Keratinocyte (primary cell): ENCODE measurements around the gene TELO2. TPM values are rescaled to one million over a fixed set of nuclear protein-coding genes. Genes with fewer than 3 reads are reported as not detected.
A peak's percentile ranks its signal among the peaks of the same experiment; 100 is the strongest.

Experiments
- DNase-seq: peaks from one replicate; pipeline ENCODE4 v3.0.0-alpha.2; 2011; ENCODE audit warnings: low read depth, missing footprints, low spot score
- FAIRE-seq: peaks from 2 replicates; lab custom pipeline; 2011; peaks lifted over from hg19 to GRCh38; lab: Jason Lieb, UNC
- H2AFZ ChIP-seq: 2 replicates; pipeline ENCODE4 v1.6.0; 2012; ENCODE audit warnings: low read length, control low read depth, inconsistent platforms; ENCODE audit not compliant: control insufficient read depth
- H3K27ac ChIP-seq: 2 replicates; pipeline ENCODE4 v1.5.1; 2011; ENCODE audit warnings: low read length; ENCODE audit not compliant: control insufficient read depth, insufficient read depth
- H3K27me3 ChIP-seq: 3 replicates; pipeline ENCODE4 v1.6.0; 2011; ENCODE audit warnings: low read length; ENCODE audit not compliant: control insufficient read depth, insufficient read depth; ENCODE audit errors: extremely low read depth
- H3K36me3 ChIP-seq, 2 experiments: 2 replicates in 1 of 2; 3 replicates in 1 of 2; pipeline ENCODE4 v1.5.1; 2011; ENCODE audit warnings: low read length in 2 of 2, mild to moderate bottlenecking in 1 of 2; ENCODE audit not compliant: control insufficient read depth in 2 of 2, insufficient read depth in 2 of 2; ENCODE audit errors: extremely low read depth in 1 of 2
- H3K4me1 ChIP-seq: 3 replicates; pipeline ENCODE4 v1.5.1; 2011; ENCODE audit warnings: low read length; ENCODE audit not compliant: control insufficient read depth, insufficient read depth; ENCODE audit errors: extremely low read depth
- H3K4me2 ChIP-seq: 3 replicates; pipeline ENCODE4 v1.6.0; 2011; ENCODE audit warnings: low read depth, low read length; ENCODE audit not compliant: control insufficient read depth, insufficient read depth; ENCODE audit errors: extremely low read depth
- H3K4me3 ChIP-seq, 3 experiments: fragments of 200-600 bp in 1 of 3; sonication (generic) in 1 of 3; 2 replicates in 2 of 3; 3 replicates in 1 of 3; pipeline ENCODE4 v1.5.1; 2011 to 2016; ENCODE audit warnings: low read length in 3 of 3, mild to moderate bottlenecking in 3 of 3, control low read depth in 2 of 3, inconsistent platforms in 1 of 3, low read depth in 1 of 3, mixed read lengths in 1 of 3, mixed run types in 1 of 3, moderate library complexity in 1 of 3; ENCODE audit not compliant: control insufficient read depth in 2 of 3, insufficient read depth in 2 of 3; ENCODE audit errors: extremely low read depth in 1 of 3
- H3K79me2 ChIP-seq: 2 replicates; pipeline ENCODE4 v1.6.0; 2012; ENCODE audit warnings: low read length; ENCODE audit not compliant: control insufficient read depth, insufficient read depth
- H3K9ac ChIP-seq: 3 replicates; pipeline ENCODE4 v1.6.0; 2011; ENCODE audit warnings: low read length; ENCODE audit not compliant: control insufficient read depth, insufficient read depth; ENCODE audit errors: extremely low read depth
- H3K9me1 ChIP-seq: 3 replicates; pipeline ENCODE4 v1.6.0; 2011; ENCODE audit warnings: low read length; ENCODE audit not compliant: control insufficient read depth, insufficient read depth; ENCODE audit errors: extremely low read depth
- H3K9me3 ChIP-seq: 2 replicates; pipeline ENCODE4 v1.5.1; 2012; ENCODE audit warnings: low read depth, low read length; ENCODE audit not compliant: control insufficient read depth
- H4K20me1 ChIP-seq: 3 replicates; pipeline ENCODE4 v1.6.0; 2011; ENCODE audit warnings: low read length; ENCODE audit not compliant: control insufficient read depth, insufficient read depth; ENCODE audit errors: extremely low read depth
- CTCF ChIP-seq, 3 experiments: IDR thresholded peaks in 1 of 3; conservative IDR thresholded peaks in 1 of 3; optimal IDR thresholded peaks in 1 of 3; 2 replicates in 2 of 3; 3 replicates in 1 of 3; pipeline versions ENCODE3 to v1.5.1; 2011; ENCODE audit warnings: low read length in 3 of 3, mild to moderate bottlenecking in 3 of 3, moderate library complexity in 2 of 3, control low read depth in 1 of 3, inconsistent platforms in 1 of 3; ENCODE audit not compliant: insufficient read depth in 2 of 3; ENCODE audit errors: extremely low read depth in 1 of 3
- EZH2 ChIP-seq: IDR thresholded peaks from one replicate; pipeline ENCODE4 v1.6.1; 2012; ENCODE audit warnings: inconsistent platforms, mild to moderate bottlenecking, low read length, moderate library complexity
- dilution Hi-C: fragments of 300-500 bp; cut with MboI; formaldehyde crosslinking; loops from one replicate; pipeline ENCODE4 v1.7.0; 2020; ENCODE audit warnings: low sequenced_read_pairs; ENCODE audit not compliant: extremely low pct_ligation_motif_present
- polyA plus RNA-seq, 5 experiments: library from polyadenylated mRNA; depleted of rRNA in 3 of 5; stranded (reverse) in 3 of 5; stranded (forward) in 1 of 5; unstranded in 1 of 5; fragments of >200 nt; gene quantifications; 1 replicate in 1 of 5; 2 replicates in 3 of 5; 3 replicates in 1 of 5; pipeline versions ENCODE4 v1.2.1 to v1.2.3, GENCODE V29; 2011 to 2012; ENCODE audit warnings: missing spikeins in 2 of 5, low read depth in 1 of 5, low replicate concordance in 1 of 5

The TELO2 gene
- polyA plus RNA-seq, 1 donor (not counting 4 experiments of a cell fraction or from before 2014, with no cell fraction given) = 7.9 TPM

- FAIRE-seq (no peak), DNase-seq (no peak)
- peaks cover 49% of the 10 kb centered on the region for H3K4me1 ChIP-seq
Measured at GRCh38 chr16:1528921-1529537, 35.9 kb downstream of the TELO2 start.

GRCh38 chr16:1530349-1530882 is 37.3 kb downstream of the TELO2 start:
- peak overlapping the region in 1 of 3 experiments; percentile 11 for H3K4me3 ChIP-seq
- peak overlapping the region; percentile 39 for H3K27ac ChIP-seq
- dilution Hi-C loops = no loop called here
- H3K9ac ChIP-seq = peak overlapping the region; percentile 37
- peak; percentile 81 for DNase-seq
- H3K9me1 ChIP-seq = no peaks in the 10 kb centered on the region
- H3K36me3 ChIP-seq = no peaks in the 10 kb centered on the region
- TF ChIP-seq CTCF (optimal IDR thresholded peaks at IDR 0.05 in 1 of 3, IDR thresholded peaks at IDR 0.05 in 1 of 3, conservative IDR thresholded peaks at IDR 0.05 in 1 of 3; ENCODE audit: extremely low read depth in 1 of 3, insufficient read depth in 2 of 3, low read length in 3 of 3) (no peak), EZH2 (no peak)
- no peaks in the 10 kb centered on the region for H3K9me3 ChIP-seq
- H3K79me2 ChIP-seq = no peaks in the 10 kb centered on the region
- FAIRE-seq = peak; percentile 62
- H3K4me2 ChIP-seq = peak overlapping the region; percentile 75
- H3K4me1 ChIP-seq = peaks cover 49% of the 10 kb centered on the region
- peak overlapping the region; percentile 53 for H2AFZ ChIP-seq
- peaks cover 6% of the 10 kb centered on the region for H3K27me3 ChIP-seq
- H4K20me1 ChIP-seq = no peaks in the 10 kb centered on the region

More at GRCh38 chr16:1528921-1529537, 35.9 kb downstream of the TELO2 start:
- Histone ChIP-seq H2AFZ (no peak overlapping the region), H3K4me2 (no peak overlapping the region), H4K20me1 (no peaks in the 10 kb centered on the region), H3K9me3 (no peaks in the 10 kb centered on the region), H3K9ac (no peak overlapping the region), H3K36me3 (no peaks in the 10 kb centered on the region), H3K4me3 (no peak overlapping the region), H3K27me3 (peaks cover 6% of the 10 kb centered on the region), H3K27ac (no peak overlapping the region), H3K79me2 (no peaks in the 10 kb centered on the region), H3K9me1 (no peaks in the 10 kb centered on the region)
- TF ChIP-seq CTCF (optimal IDR thresholded peaks at IDR 0.05 in 1 of 3, IDR thresholded peaks at IDR 0.05 in 1 of 3, conservative IDR thresholded peaks at IDR 0.05 in 1 of 3; ENCODE audit: extremely low read depth in 1 of 3, insufficient read depth in 2 of 3, low read length in 3 of 3) = no peak
- TF ChIP-seq EZH2 = no peak
- dilution Hi-C loops = no loop called here
